HepG2 (cell line): ENCODE data around the gene LSM14B. TPM values are rescaled to one million over a fixed set of nuclear protein-coding genes. Genes with fewer than 3 reads are reported as not detected.

Source experiments
- ATAC-seq: fragments of 200-7000 bp; cut with Tn5 transposase; 3 replicates; pipeline ENCODE4 v1.9.1; 2020; ENCODE audit warnings: mild to moderate bottlenecking, moderate library complexity
- BruUV-seq: library from RNA; stranded (reverse); fragments of 400-500 nt; replicated peaks from 2 replicates; lab custom pipeline; 2021; lab: Mats Ljungman, UMichigan
- CTCF ChIA-PET: fragments of 300-600 bp; formaldehyde crosslinking; extraction: SDS; loops from one replicate; lab custom pipeline; 2021; ENCODE audit warnings: low total read pairs, inconsistent platforms, low intra/inter-chr PET ratio; lab: Yijun Ruan, JAX
- POLR2A ChIA-PET: fragments of 350-600 bp; sonication (Branson Sonifier 250); formaldehyde crosslinking; loops from one replicate; lab custom pipeline; 2020; ENCODE audit warnings: antibody characterized with exemption, inconsistent platforms; lab: Yijun Ruan, JAX
- DNase-seq: peaks from one replicate; pipeline ENCODE4 v3.0.0-alpha.2; 2015; ENCODE audit warnings: low spot score
- FAIRE-seq: peaks from 3 replicates; lab custom pipeline; 2011; peaks lifted over from hg19 to GRCh38; lab: Jason Lieb, UNC
- H2AFZ ChIP-seq: one replicate; pipeline ENCODE4 v1.6.1; 2011; ENCODE audit warnings: low read length, inconsistent platforms
- H3K27ac ChIP-seq: fragments of 300-600 bp; 3 replicates; pipeline ENCODE4 v1.8.0; 2011; ENCODE audit warnings: mixed run types, mild to moderate bottlenecking, mixed read lengths, low read length, inconsistent platforms; ENCODE audit not compliant: insufficient read depth; ENCODE audit errors: extremely low read length
- H3K27me3 ChIP-seq, 2 experiments: fragments of 200-600 bp in 1 of 2; 2 replicates in 1 of 2; 3 replicates in 1 of 2; pipeline versions ENCODE4 v1.6.0 to v1.8.0; 2011; ENCODE audit warnings: low read length in 2 of 2, mild to moderate bottlenecking in 2 of 2, moderate library complexity in 2 of 2, inconsistent platforms in 1 of 2; ENCODE audit not compliant: insufficient read depth in 2 of 2, control insufficient read depth in 1 of 2
- H3K36me3 ChIP-seq, 2 experiments: fragments of 200-600 bp in 1 of 2; replicated peaks in 1 of 2; 2 replicates in 1 of 2; 3 replicates in 1 of 2; pipeline versions ENCODE4 v1.5.1 to v1.8.0; 2011; ENCODE audit warnings: low read length in 2 of 2, inconsistent platforms in 1 of 2; ENCODE audit not compliant: insufficient read depth in 2 of 2, control insufficient read depth in 1 of 2
- H3K4me1 ChIP-seq: 2 replicates; pipeline ENCODE4 v1.5.1; 2012; ENCODE audit warnings: low read length, inconsistent platforms; ENCODE audit not compliant: insufficient read depth
- H3K4me2 ChIP-seq: 2 replicates; pipeline ENCODE4 v1.6.0; 2011; ENCODE audit warnings: low read depth, low read length, inconsistent platforms
- H3K4me3 ChIP-seq, 3 experiments: fragments of 200-600 bp in 1 of 3; sonication (generic), shearing (Covaris generic) in 1 of 3; replicated peaks in 1 of 3; 2 replicates each; pipeline ENCODE4 v1.5.1; 2011 to 2016; ENCODE audit warnings: low read length in 3 of 3, inconsistent platforms in 2 of 3, low read depth in 2 of 3, mild to moderate bottlenecking in 2 of 3, control low read depth in 1 of 3, mixed read lengths in 1 of 3; ENCODE audit not compliant: insufficient read depth in 1 of 3
- H3K79me2 ChIP-seq: one replicate; pipeline ENCODE4 v1.6.1; 2011; ENCODE audit warnings: low read length, inconsistent platforms; ENCODE audit not compliant: insufficient read depth
- H3K9ac ChIP-seq: 2 replicates; pipeline ENCODE4 v1.6.0; 2011; ENCODE audit warnings: mild to moderate bottlenecking, low read depth, low read length, inconsistent platforms; ENCODE audit not compliant: insufficient read depth
- H3K9me3 ChIP-seq: 2 replicates; pipeline ENCODE4 v1.5.1; 2012; ENCODE audit warnings: mild to moderate bottlenecking, low read length
- H4K20me1 ChIP-seq: 2 replicates; pipeline ENCODE4 v1.6.0; 2011; ENCODE audit warnings: inconsistent platforms, mild to moderate bottlenecking, low read length, moderate library complexity; ENCODE audit not compliant: insufficient read depth
- CTCF ChIP-seq: sonication (generic); formaldehyde crosslinking; IDR thresholded peaks from 2 replicates; pipeline ENCODE4 v1.5.0; 2020; ENCODE audit warnings: mild to moderate bottlenecking, missing genetic modification reagents, moderate library complexity
- FOXM1 ChIP-seq: sonication (generic); formaldehyde crosslinking; IDR thresholded peaks from 2 replicates; pipeline ENCODE4 v1.5.0; 2020; ENCODE audit warnings: missing genetic modification reagents
- ISX ChIP-seq: sonication (generic); formaldehyde crosslinking; conservative IDR thresholded peaks from 2 replicates; pipeline ENCODE4 v1.5.0; 2020; ENCODE audit warnings: missing genetic modification reagents
- JUNB ChIP-seq: sonication (generic); formaldehyde crosslinking; IDR thresholded peaks from 2 replicates; pipeline ENCODE4 v1.8.0; 2022; ENCODE audit warnings: missing genetic modification reagents, mild to moderate bottlenecking, borderline replicate concordance
- PCBP2 ChIP-seq: fragments of 200-400 bp; formaldehyde crosslinking; optimal IDR thresholded peaks from 2 replicates; pipeline ENCODE3; 2018; ENCODE audit warnings: low read length, low read depth; ENCODE audit not compliant: poor library complexity, severe bottlenecking
- POLR2G ChIP-seq: fragments of 200-400 bp; formaldehyde crosslinking; IDR thresholded peaks from 2 replicates; pipeline ENCODE4 v1.6.1; 2018; ENCODE audit warnings: mild to moderate bottlenecking, low read depth, low read length, moderate library complexity
- ZNF274 ChIP-seq: sonication (generic); formaldehyde crosslinking; IDR thresholded peaks from 2 replicates; pipeline ENCODE4 v1.5.1; 2020; ENCODE audit warnings: mild to moderate bottlenecking, missing genetic modification reagents
- ZNF337 ChIP-seq: sonication (generic); formaldehyde crosslinking; IDR thresholded peaks from 2 replicates; pipeline ENCODE4 v1.5.1; 2020; ENCODE audit warnings: missing genetic modification reagents, low read depth, mild to moderate bottlenecking, borderline replicate concordance
- ZNF589 ChIP-seq: sonication (generic); formaldehyde crosslinking; conservative IDR thresholded peaks from 2 replicates; pipeline ENCODE4 v1.8.0; 2022; ENCODE audit warnings: mild to moderate bottlenecking, moderate library complexity, missing genetic modification reagents
- ZNF609 ChIP-seq: sonication (generic); formaldehyde crosslinking; IDR thresholded peaks from 2 replicates; pipeline ENCODE4 v1.4.0; 2020; ENCODE audit warnings: mild to moderate bottlenecking, missing genetic modification reagents, borderline replicate concordance
- ZNF704 ChIP-seq: sonication (generic); formaldehyde crosslinking; IDR thresholded peaks from 2 replicates; pipeline ENCODE4 v1.8.1; 2023; ENCODE audit warnings: mild to moderate bottlenecking, inconsistent platforms, moderate library complexity, missing genetic modification reagents, borderline replicate concordance
- ZNF891 ChIP-seq: sonication (generic); formaldehyde crosslinking; IDR thresholded peaks from 2 replicates; pipeline ENCODE4 v1.5.0; 2020; ENCODE audit warnings: mild to moderate bottlenecking, missing genetic modification reagents
- WGBS: methylation state at CpG from one replicate; pipeline ENCODE4 v1.1.6; 2017; ENCODE audit warnings: low lambda C conversion rate; 5-methylcytosine and 5-hydroxymethylcytosine counted together
- in situ Hi-C: cut with HindIII; loops from 2 replicates; pipeline ENCODE4 v1.10.0; 2017; ENCODE audit warnings: low pct_unique_long_range_greater_than_20kb; ENCODE audit not compliant: extremely low pct_ligation_motif_present
- intact Hi-C: fragments of 100-400 bp; cut with micrococcal nuclease; formaldehyde crosslinking; loops from one replicate; pipeline ENCODE4 v1.10.0; 2022; ENCODE audit not compliant: unreplicated experiment
- polyA plus RNA-seq, 8 experiments: library from polyadenylated mRNA; depleted of rRNA in 3 of 8; stranded (reverse) in 7 of 8; unstranded in 1 of 8; fragments of >200 nt; fragmentation: Illumina TruSeq in 4 of 8; extraction: Trizol in 4 of 8; gene quantifications; 2 replicates each; pipeline versions ENCODE4 v1.2.1 to v1.2.3, GENCODE V29; 2011 to 2016; ENCODE audit warnings: low read depth in 4 of 8, missing spikeins in 1 of 8, mixed read lengths in 1 of 8; ENCODE audit not compliant: insufficient read depth in 1 of 8
- total RNA-seq, 5 experiments: library from RNA; depleted of rRNA; stranded (reverse); fragments of >200 nt; fragmentation: Illumina TruSeq; extraction: Trizol; gene quantifications; 2 replicates each; pipeline ENCODE4 v1.2.3, GENCODE V29; 2016; ENCODE audit warnings: low read depth in 1 of 5

Gene LSM14B
- total and polyA plus RNA-seq, 2 of the 13 experiments (the other 11 are each of a cell fraction or from before 2014, with no cell fraction given) = 43.3 to 79.2 TPM

DNA sequence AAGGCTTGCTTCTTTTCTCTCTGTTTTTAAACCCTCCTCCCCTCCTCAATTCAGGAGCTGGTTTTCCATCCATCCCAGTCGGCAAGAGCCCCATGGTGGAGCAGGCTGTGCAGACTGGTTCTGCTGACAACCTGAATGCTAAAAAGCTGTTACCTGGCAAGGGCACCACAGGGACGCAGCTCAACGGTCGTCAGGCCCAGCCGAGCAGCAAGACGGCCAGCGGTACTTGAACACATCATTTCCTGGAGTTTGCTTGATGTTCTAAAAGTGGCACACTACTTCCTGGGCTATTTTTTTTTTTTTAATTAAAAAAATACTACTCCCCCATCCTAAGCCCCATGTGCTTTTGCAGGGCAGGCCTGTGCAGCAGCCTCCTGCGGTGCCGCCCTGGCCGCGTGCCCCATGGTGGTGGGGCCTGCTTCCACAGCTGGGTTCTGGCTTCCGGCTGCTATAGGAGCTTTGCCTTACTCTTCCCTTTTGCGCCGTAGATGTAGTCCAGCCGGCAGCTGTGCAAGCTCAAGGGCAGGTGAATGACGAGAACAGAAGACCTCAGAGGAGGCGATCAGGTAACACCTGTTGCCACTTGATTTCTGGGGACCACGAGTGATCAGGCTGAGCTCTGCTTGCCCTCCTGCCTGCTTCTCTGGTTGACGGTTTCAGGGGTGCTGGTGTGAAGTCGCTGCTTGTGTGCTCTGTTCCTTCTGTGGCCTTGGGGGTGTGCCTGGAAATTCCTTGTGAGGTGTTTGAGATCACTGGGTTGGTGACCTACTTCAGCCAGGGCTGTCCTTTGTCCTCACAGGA, 7.7 kb downstream of the LSM14B start (continued):
- TF ChIP-seq ZNF609 (CRISPR knock-in tag) (no peak), POLR2G (0 out of 2 replicates have a peak, but pooled peaks have one; percentile 0)

GRCh38 chr20:62131560-62132320, 9.5 kb downstream of the LSM14B start:
- Histone ChIP-seq H3K79me2 (no peaks in the 10 kb centered on the region), H3K4me1 (peaks cover 31% of the 10 kb centered on the region), H3K36me3 (peaks cover 67 to 92% of the 10 kb centered on the region in 2 experiments), H3K27me3 (no peaks in the 10 kb centered on the region), H3K9me3 (no peaks in the 10 kb centered on the region), H3K27ac (no peak overlapping the region), H3K4me2 (no peak overlapping the region), H3K9ac (no peak overlapping the region), H2AFZ (no peak overlapping the region), H3K4me3 (no peak overlapping the region), H4K20me1 (peaks cover 21% of the 10 kb centered on the region)
- ChIA-PET POLR2A (interaction anchor here (1.5 to 7.8 kb wide), 2 partner anchors 9 to 10 kb away, joined by 4 to 86 read pairs; partner anchors contain the start of gene LSM14B), CTCF (no interaction called here)
- 98% methylated on average over 21 of the region's 25 CpGs for WGBS
- ATAC-seq = no peak
- intact Hi-C loops (no loop called here), in situ Hi-C loops (no loop called here)
- no TSS peak for BruUV-seq
- DNase-seq = no peak
- FAIRE-seq = no peak
- TF ChIP-seq ZNF704 = no peak
- TF ChIP-seq FOXM1 (CRISPR knock-in tag) = no peak
- TF ChIP-seq ISX (CRISPR knock-in tag) = no peak
- TF ChIP-seq PCBP2 = no peak
- 0 out of 2 replicates have a peak, but pooled peaks have one; percentile 10 for TF ChIP-seq ZNF891 (CRISPR knock-in tag)
- 0 out of 2 replicates have a peak, but pooled peaks have one; percentile 20 for TF ChIP-seq ZNF589 (CRISPR knock-in tag)
- no peak for TF ChIP-seq ZNF337 (CRISPR knock-in tag)
- TF ChIP-seq CTCF = 0 out of 2 replicates have a peak, but pooled peaks have one; percentile 5
- TF ChIP-seq ZNF274 (CRISPR knock-in tag) = no peak; the same call in 1 of the 2 replicates
- no peak for TF ChIP-seq JUNB (CRISPR knock-in tag)
